Fibroblast of villous mesenchyme (primary cell): ENCODE measurements around the gene GJB4. TPM values are rescaled to one million over a fixed set of nuclear protein-coding genes. Genes with fewer than 3 reads are reported as not detected.

ENCODE experiments used
- DNase-seq: peaks from one replicate; pipeline ENCODE4 v3.0.0-alpha.2; 2010; ENCODE audit warnings: low read depth
- H3K4me3 ChIP-seq: 2 replicates; pipeline ENCODE4 v1.5.1; 2011; ENCODE audit warnings: low read depth, mild to moderate bottlenecking, low read length
- total RNA-seq: library from RNA; depleted of rRNA; stranded (reverse); fragments of >200 nt; gene quantifications from 2 replicates; pipeline ENCODE4 v1.2.3, GENCODE V29; 2012
- TF ChIP-seq, protein P1 (sequence below): IDR thresholded peaks from 2 replicates; pipeline ENCODE4 v1.5.1; 2012; ENCODE audit warnings: low read depth, mild to moderate bottlenecking, low read length; ENCODE audit not compliant: insufficient read depth

GJB4 gene
- total RNA-seq, 1 donor = not detected

DNA sequence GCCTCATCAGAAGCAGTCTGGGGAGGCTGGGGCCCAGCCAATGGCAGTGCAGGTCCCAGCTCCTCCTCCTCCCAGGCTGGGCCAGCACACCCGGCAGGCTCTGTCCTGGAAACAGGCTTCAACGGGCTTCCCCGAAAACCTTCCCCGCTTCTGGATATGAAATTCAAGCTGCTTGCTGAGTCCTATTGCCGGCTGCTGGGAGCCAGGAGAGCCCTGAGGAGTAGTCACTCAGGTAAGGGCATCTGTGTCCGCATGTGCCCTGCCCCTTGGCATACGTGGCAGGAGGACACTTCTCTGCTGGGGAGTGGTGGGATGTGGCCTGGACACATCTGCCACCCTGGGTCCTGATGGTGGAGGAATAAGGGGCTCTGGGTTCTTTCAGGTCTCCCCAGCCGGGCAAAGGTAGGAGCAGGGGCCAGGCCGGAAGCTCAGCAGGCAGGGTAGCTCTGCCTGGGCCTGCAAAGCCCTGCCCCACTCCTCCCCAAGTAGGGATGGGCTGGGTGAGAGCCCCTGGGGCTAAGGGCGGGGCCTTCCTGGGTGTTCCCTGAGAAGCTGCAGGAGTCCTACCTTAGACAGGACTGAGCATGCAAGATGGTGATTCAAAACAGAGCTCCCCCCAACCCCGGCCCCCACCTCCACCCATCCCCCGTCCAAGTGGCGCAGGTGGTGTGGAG is 4.4 kb upstream of the GJB4 start, which contains the start of gene GJB5:
Gene GJB5 (plus strand): TSS at position 84 of the 674 bp plus-strand sequence. CDS start 2,284 bp downstream, outside the sequence.
- TF ChIP-seq, protein P1, sequence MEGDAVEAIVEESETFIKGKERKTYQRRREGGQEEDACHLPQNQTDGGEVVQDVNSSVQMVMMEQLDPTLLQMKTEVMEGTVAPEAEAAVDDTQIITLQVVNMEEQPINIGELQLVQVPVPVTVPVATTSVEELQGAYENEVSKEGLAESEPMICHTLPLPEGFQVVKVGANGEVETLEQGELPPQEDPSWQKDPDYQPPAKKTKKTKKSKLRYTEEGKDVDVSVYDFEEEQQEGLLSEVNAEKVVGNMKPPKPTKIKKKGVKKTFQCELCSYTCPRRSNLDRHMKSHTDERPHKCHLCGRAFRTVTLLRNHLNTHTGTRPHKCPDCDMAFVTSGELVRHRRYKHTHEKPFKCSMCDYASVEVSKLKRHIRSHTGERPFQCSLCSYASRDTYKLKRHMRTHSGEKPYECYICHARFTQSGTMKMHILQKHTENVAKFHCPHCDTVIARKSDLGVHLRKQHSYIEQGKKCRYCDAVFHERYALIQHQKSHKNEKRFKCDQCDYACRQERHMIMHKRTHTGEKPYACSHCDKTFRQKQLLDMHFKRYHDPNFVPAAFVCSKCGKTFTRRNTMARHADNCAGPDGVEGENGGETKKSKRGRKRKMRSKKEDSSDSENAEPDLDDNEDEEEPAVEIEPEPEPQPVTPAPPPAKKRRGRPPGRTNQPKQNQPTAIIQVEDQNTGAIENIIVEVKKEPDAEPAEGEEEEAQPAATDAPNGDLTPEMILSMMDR = no peak
- no peak within 1 kb of the TSS for H3K4me3 ChIP-seq
- DNase-seq = no peak

DNA sequence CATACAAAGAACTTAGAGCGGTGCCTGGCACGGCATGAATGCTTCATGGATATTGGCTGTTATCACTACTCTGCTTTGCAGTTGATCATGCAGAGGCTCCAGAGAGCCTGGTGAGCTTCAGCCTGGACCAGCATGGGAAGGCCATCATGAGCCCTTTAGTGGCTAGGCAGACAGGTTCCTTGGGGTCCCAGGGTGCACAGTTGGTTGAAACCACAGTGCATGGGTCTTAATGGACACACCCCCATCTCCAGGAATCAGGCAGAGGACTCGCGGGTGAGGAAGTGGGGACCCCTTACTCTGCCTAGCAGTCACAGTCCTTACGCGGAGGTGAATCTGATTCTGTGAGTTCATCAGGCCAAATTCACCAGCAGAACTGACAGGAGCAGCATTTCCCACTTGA is 3.6 kb upstream of the GJB4 start:
- TF ChIP-seq, protein P1 = no peak
- no peak overlapping the region for H3K4me3 ChIP-seq
- DNase-seq = no peak

DNA sequence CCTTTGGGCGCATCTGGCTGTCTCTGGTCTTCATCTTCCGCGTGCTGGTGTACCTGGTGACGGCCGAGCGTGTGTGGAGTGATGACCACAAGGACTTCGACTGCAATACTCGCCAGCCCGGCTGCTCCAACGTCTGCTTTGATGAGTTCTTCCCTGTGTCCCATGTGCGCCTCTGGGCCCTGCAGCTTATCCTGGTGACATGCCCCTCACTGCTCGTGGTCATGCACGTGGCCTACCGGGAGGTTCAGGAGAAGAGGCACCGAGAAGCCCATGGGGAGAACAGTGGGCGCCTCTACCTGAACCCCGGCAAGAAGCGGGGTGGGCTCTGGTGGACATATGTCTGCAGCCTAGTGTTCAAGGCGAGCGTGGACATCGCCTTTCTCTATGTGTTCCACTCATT is 2.2 kb upstream of the GJB4 start:
- H3K4me3 ChIP-seq = no peak overlapping the region
- TF ChIP-seq, protein P1 = no peak
- DNase-seq = no peak

DNA sequence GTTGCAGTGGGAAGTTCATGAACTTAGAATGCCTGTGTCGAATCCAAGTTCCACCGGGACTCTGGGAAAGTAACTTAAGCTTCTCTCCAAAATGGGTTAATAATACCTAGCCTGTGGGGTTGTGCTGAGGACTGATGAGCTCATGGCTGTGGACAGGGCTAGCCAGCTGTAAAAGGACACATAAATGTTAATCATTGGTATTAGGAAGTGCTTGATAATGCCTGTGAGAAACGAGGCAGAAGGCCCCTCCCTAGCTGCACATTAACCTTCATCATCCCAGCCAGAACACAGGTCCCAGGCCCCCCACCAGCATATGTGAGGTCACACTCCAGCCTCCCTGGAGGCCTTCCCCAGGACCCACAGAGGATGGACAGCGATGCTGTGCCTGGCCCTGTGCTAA is 789 bp upstream of the GJB4 start:
- TF ChIP-seq, protein P1 = no peak
- no peak for DNase-seq
- no peak overlapping the region for H3K4me3 ChIP-seq

DNA sequence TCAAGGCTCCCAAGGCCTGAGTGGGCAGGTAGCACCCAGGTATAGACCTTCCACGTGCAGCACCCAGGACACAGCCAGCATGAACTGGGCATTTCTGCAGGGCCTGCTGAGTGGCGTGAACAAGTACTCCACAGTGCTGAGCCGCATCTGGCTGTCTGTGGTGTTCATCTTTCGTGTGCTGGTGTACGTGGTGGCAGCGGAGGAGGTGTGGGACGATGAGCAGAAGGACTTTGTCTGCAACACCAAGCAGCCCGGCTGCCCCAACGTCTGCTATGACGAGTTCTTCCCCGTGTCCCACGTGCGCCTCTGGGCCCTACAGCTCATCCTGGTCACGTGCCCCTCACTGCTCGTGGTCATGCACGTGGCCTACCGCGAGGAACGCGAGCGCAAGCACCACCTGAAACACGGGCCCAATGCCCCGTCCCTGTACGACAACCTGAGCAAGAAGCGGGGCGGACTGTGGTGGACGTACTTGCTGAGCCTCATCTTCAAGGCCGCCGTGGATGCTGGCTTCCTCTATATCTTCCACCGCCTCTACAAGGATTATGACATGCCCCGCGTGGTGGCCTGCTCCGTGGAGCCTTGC is 1.7 kb downstream of the GJB4 start:
- H3K4me3 ChIP-seq = no peak overlapping the region
- TF ChIP-seq, protein P1 = no peak
- DNase-seq = no peak

DNA sequence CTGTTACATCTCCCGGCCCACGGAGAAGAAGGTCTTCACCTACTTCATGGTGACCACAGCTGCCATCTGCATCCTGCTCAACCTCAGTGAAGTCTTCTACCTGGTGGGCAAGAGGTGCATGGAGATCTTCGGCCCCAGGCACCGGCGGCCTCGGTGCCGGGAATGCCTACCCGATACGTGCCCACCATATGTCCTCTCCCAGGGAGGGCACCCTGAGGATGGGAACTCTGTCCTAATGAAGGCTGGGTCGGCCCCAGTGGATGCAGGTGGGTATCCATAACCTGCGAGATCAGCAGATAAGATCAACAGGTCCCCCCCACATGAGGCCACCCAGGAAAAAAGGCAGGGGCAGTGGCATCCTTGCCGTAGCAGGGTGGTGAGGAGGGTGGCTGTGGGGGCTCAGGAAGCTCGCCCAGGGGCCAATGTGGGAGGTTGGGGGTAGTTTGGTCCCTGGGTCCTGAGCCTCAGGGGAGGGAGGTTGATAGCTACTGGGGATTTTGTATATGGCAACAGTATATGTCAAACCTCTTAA is 2.3 kb downstream of the GJB4 start:
- TF ChIP-seq, protein P1 = no peak
- H3K4me3 ChIP-seq = no peak overlapping the region
- no peak for DNase-seq
